Epithelial cell of esophagus (primary cell): ENCODE data around the gene MUC5AC.
"Not testable (repeated sequence)": the region's sequence is repeated elsewhere in the genome, so short reads cannot be mapped to it uniquely, and the experiment has no call there.

Experiments
- DNase-seq: peaks from one replicate; pipeline ENCODE4 v3.0.0; 2010; ENCODE audit warnings: low read depth
- H3K4me3 ChIP-seq: 2 replicates; pipeline ENCODE4 v1.5.1; 2011; ENCODE audit warnings: mild to moderate bottlenecking, low read length, control low read depth

MUC5AC gene

DNA sequence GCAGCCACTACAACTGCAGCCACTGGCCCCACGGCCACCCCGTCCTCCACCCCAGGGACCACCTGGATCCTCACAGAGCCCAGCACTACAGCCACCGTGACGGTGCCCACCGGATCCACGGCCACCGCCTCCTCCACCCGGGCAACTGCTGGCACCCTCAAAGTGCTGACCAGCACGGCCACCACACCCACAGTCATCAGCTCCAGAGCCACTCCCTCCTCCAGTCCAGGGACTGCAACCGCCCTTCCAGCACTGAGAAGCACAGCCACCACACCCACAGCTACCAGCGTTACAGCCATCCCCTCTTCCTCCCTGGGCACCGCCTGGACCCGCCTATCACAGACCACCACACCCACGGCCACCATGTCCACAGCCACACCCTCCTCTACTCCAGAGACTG, 88.5 kb downstream of the MUC5AC start:
- not testable (repeated sequence) for DNase-seq, H3K4me3 ChIP-seq

DNA sequence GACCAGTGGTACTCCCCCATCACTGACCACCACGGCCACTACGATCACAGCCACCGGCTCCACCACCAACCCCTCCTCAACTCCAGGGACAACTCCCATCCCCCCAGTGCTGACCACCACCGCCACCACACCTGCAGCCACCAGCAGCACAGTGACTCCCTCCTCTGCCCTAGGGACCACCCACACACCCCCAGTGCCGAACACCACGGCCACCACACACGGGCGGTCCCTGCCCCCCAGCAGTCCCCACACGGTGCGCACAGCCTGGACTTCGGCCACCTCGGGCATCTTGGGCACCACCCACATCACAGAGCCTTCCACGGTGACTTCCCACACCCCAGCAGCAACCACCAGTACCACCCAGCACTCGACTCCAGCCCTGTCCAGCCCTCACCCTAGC, 89.3 kb downstream of the MUC5AC start:
- not testable (repeated sequence) for DNase-seq, H3K4me3 ChIP-seq

DNA sequence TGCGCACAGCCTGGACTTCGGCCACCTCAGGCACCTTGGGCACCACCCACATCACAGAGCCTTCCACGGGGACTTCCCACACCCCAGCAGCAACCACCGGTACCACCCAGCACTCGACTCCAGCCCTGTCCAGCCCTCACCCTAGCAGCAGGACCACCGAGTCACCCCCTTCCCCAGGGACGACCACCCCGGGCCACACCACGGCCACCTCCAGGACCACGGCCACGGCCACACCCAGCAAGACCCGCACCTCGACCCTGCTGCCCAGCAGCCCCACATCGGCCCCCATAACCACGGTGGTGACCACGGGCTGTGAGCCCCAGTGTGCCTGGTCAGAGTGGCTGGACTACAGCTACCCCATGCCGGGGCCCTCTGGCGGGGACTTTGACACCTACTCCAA, 91.2 kb downstream of the MUC5AC start:
- not testable (repeated sequence) for H3K4me3 ChIP-seq, DNase-seq

DNA sequence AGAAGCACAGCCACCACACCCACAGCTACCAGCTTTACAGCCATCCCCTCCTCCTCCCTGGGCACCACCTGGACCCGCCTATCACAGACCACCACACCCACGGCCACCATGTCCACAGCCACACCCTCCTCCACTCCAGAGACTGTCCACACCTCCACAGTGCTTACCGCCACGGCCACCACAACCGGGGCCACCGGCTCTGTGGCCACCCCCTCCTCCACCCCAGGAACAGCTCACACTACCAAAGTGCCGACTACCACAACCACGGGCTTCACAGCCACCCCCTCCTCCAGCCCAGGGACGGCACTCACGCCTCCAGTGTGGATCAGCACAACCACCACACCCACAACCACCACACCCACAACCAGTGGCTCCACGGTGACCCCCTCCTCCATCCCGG, 92.7 kb downstream of the MUC5AC start:
- not testable (repeated sequence) for DNase-seq, H3K4me3 ChIP-seq
